Measurements from ENCODE around the gene TEKTIP1.
"Not testable (repeated sequence)": the region's sequence is repeated elsewhere in the genome, so short reads cannot be mapped to it uniquely, and the experiment has no call there.

Gene TEKTIP1

GRCh38 chr19:3563709-3564524 is 24.9 kb downstream of the TEKTIP1 start:
- no peak for DNase-seq

- DNase-seq, result no peak
Measured at GRCh38 chr19:3565139-3565538, 26.2 kb downstream of the TEKTIP1 start.

DNA sequence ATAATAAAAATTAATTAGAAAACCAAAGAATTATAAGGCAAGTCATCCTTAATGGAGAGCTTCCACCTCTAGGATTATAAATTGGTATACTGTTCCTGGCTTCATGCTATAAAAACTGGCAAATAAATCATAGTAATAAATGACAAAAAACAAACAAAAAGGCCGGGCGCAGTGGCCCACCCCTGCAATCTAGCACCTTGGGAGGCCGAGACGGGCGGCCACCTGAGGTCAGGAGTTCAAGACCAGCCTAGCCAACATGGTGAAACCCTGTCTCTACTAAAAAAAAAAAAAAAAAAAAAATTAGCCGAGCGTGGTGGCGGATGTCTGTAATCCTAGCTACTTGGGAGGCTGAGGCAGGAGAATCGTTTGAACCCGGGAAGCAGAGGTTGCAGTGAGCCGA is 31.1 kb downstream of the TEKTIP1 start:
- DNase-seq, result not testable (repeated sequence)

DNA sequence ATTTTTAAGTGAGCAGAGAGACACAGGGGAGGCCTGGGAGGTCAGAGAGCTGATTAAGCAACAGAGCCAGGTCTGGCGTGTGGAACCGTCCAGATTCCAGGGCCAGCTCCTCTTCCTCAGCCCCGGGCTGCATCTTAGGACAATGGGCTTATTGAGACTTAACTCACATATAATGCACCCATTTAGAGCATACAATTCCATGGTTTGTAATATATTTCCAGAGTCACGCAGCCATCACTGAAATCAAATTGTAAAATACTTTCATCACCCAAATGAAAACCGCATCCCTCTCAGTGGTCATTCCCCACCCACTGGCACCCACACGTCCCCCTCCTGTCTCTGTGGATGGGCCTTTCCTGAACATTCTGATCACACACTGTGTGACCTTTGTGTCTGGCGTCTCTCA is 31.6 kb downstream of the TEKTIP1 start:
- DNase-seq, result no peak

DNA sequence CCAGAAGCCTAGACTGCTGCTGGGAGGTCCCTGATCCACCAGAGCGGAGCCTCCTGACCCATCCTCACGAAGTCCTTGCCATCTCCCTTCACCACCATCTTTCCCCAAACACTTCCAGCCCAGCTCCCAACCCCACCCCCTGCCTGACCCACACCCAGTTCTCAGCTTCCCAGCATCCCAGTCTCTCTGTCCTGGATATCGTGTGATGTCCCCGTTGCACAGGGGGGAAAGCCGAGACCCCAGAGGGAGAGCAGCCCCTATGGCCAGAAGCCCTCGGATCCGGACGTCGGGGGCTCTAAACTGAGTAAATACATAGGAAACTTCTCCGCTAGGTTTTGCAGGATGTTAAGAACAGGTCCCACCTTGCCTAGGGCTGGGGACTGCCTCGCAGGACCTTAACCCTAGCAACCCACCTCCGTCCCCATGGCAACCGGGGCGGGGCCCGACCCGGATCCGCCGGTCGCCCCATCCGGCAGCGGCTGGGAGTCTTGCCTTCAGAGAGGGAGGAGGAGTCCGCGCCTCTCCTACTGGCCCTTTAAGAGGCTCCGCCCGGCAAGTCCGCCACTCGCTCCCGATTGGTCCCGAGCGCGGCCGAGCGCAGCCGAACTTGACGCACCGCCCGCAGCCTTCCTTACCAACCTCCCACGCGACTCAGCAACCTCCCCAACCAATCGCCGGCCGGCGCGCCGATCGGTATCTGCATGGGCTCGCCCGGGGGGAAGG is 33.3 kb downstream of the TEKTIP1 start:
- DNase-seq, result peak; percentile 100

DNA sequence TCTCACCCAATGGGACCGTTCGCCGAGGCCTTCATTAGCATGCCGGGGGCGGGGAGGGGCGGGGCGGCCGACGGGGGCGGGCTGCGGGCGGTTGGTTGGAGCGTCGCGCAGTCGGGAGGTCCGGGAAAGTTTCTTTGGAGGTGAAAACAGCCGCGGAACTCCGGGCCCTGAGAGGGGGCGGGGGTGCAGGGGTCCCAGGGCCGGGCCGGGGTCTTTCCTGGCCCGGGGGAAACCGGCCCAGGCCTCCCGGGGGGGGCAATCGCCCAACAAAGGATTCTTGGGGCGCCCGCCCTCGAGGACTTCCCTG is 33.8 kb downstream of the TEKTIP1 start, which contains the start of gene HMG20B:
TSS of gene HMG20B (plus strand) at position 90 of the 307 bp plus-strand sequence. CDS start 366 bp downstream, outside the sequence.
- no peak for DNase-seq

DNA sequence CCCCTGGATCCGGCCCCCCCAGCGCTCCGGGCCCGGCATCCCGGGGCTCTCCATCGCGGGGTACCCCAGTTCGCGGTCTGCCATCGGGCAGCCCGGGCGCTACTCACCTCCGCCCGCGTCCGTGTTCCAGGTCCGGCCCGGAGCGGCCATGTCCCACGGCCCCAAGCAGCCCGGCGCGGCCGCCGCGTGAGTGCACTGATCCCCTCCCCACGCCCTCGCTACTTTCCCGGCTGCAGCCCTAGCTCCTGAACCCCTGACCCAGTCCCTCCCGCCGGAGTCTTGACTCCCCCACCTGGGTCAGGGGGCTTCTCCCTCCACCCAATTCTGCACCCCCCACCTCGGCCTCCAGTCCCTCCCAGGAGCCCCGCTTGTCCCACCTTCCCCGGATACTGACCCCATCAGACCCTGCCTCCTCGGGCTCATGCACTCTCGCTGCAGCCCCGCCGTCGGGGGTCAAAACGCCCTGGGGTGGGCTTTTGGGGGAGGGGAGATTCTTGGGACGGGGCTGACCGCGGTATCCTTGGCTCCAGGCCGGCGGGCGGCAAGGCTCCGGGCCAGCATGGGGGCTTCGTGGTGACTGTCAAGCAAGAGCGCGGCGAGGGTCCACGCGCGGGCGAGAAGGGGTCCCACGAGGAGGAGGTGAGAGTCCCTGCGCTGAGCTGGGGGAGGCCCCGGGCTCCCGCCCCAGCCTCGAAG is 34.3 kb downstream of the TEKTIP1 start:
- no peak for DNase-seq

DNA sequence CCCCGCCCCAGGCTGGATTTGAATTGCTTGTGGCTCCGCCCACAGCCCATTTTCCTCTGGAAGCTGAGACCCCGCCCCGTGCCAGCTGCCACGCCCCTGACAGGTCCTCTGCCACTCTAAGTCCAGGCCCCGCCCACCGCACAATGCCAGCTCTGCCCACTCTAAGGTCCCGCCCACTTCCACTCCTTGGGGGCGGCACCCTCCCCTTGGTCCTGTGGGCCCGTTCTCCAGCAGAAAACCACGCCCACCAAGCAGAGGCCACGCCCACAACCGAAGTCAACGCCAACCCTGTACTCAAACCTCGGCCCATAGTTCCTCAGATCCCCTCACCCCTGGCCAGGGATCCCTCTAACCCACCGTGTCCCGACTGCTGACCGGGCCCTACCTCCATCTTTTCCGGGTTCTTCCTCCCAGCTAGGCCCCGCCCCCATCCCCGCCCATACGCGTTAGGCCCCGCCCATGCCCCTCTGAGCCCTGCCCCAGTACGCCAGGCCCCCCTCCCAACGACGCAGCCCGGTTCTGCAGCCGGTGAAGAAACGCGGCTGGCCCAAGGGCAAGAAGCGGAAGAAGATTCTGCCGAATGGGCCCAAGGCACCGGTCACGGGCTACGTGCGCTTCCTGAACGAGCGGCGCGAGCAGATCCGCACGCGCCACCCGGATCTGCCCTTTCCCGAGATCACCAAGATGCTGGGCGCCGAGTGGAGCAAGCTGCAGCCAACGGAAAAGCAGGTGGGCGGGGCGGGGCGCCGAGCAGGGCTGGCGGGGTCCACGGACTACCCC is 35.1 kb downstream of the TEKTIP1 start:
- DNase-seq, result peak; percentile 88

DNA sequence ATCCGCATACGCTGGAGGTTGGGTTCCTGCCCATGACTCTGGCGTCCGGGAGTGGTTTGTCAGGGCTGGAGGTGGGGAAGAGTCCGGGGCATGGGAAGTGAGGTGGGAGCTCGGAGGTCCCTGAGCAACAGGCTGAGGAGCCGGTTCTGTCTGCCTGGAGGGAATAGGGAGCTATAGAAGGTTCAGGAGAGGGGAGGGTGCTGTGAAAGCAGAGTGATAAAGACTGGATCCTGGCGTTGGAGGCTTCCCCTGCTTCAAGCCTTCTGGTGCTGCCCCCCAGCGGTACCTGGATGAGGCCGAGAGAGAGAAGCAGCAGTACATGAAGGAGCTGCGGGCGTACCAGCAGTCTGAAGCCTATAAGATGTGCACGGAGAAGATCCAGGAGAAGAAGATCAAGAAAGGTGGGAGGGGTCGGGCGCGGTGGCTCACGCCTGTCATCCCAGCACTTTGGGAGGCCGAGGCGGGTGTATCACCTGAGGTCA is 36.3 kb downstream of the TEKTIP1 start:
- peak; percentile 27 for DNase-seq

GRCh38 chr19:3575949-3576673 is 37.1 kb downstream of the TEKTIP1 start:
- no peak for DNase-seq

DNA sequence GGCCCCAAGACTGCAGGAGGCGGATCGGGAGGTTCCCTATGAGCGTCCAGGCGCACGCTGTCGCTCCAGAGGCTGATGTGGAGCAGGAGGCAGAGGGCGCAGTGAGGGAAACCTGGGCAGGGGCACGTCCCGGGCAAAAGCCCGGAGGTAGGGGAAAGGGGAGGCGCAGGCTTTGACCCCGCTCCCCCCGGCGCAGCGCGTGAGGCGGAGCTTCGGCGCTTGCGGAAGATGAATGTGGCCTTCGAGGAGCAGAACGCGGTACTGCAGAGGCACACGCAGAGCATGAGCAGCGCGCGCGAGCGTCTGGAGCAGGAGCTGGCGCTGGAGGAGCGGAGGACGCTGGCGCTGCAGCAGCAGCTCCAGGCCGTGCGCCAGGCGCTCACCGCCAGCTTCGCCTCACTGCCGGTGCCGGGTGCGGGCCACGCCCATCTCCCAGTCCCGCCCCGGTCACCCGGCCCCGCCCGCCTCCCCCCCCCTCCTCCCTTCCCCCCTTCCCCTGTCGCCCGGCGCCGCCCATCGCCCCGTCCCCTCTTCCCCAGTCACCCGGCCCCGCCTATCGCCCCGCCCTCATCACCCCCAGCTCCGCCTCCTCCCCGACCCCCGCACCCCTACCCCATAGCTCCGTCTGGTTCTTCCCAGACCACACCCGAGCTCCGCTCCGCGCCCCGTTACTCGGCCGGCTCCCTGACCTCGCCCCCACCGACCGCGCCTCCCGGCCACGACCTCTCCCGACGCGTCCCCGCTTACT is 37.9 kb downstream of the TEKTIP1 start:
- DNase-seq, result no peak

- no peak for DNase-seq
Measured at GRCh38 chr19:3577723-3578344, 38.9 kb downstream of the TEKTIP1 start.

DNA sequence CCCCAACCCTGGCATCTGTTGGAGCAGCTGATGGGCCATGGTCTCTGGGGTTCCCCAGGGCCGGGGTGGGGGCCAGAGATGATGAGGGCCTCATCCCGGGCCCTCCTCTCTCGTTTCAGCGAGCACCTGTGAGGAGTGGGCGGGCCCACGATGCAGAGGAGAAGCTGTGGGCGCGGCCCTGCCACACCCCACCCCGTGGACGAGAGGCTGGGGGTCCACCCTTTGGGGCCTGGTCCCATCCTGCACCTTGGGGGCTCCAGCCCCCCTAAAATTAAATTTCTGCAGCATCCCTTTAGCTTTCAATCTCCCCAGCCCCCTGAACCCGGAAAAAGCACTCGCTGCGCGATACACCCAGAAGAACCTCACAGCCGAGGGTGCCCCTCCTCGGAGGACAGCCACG is 39.4 kb downstream of the TEKTIP1 start:
- no peak for DNase-seq

DNA sequence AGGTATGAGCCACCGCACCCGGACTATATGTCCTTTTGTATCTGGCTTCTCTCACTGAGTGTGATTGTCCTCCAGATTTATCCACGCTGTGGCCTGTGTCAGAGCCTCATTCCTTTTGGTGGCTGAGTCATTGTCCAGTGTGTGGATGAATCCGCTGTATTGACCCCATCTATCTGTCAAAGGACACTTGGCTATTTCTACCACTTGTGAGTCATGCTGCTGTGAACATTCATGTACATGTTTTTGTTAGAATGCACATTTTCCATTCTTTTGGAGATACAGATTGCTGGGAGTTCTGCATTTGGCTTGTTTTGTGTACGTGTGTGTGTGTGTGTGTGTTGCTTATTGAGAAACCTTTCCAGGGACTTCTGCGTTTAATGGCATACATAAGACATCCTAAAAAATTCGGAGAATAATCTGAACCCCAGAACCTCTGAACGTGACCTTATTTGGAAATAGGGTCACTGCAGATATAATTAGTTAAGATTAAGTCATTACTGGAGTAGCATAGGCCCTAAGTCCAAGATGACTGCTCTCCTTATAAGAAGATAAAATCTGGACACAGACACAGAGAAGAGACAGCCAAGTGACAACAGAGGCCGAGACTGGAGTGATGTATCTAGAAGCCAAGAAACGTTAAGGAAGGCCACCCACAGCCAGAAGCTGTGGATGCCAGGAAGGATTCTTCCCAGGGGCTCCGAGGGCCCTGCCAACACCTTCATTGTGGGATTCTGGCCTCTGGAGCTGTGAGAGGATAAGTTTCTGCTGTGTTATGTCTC is 41.4 kb downstream of the TEKTIP1 start:
- DNase-seq, result no peak

- DNase-seq, result not testable (repeated sequence)
Measured at GRCh38 chr19:3581792-3582191, 42.8 kb downstream of the TEKTIP1 start.

DNA sequence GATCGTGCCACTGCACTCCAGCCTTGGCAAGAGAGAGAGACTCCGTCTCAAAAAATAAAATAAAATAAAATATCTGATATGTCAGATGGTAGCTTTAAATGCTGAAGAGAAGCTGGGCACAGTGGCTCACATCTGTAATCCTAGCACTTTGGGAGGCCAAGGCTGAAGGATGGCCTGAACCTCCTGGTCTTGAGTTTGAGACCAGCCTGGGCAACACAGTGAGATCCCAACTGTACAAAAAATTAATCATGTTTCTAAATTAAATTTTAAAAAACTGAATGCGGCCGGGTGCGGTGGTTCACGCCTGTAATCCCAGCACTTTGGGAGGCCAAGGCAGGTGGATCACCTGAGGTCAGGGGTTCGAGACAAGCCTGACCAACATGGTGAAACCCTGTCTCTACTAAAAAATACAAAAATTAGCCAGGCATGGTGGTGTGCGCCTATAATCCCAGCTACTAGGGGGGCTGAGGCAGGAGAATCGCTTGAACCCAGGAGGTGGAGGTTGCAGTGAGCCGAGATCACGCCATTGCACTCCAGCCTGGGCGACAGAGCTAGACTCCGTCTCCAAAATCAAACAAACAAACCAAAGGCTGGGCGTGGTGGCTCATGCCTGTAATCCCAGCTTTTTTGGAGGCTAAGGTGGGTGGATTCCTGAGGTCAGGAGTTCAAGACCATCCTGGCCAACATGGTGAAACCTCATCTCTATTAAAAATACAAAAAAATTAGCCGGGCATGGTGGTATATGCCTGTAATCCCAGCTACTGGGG is 45.2 kb downstream of the TEKTIP1 start:
- not testable (repeated sequence) for DNase-seq

DNA sequence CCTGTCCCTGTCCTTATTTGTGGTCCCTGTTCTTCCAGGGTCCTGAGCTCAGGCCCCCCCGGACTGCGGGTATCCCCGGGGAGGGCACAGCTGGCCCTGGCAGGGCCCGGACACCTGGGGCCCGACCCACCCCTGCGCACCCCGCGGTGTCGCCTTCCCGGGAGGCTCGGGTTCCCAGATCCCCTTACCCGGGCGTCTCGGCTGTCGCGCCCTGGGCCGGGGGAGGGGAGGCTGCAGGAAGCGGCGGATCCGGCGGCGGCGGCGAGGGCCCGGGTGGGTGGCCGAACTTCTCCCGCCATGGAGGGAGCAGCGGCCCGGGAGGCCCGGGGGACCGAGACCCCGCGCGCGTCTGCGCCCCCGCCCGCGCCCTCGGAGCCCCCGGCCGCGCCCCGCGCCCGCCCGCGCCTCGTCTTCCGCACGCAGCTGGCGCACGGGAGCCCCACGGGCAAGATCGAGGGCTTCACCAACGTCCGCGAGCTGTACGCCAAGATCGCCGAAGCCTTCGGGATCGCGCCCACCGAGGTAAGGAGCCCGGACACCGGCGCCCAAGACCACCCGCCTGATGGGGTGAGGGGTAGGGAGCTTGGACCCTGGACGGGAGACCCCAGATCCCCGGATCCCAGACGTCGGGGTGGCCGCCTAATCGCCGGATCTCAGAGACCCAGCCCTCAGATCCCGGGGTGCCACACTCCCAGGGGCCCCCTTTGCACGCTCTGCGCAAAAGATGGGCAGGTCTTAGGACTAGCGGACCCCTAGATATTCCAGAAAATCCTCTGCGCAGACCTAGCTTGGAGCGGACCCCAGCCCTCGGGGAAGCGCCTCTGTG is 46.5 kb downstream of the TEKTIP1 start, which contains the start of gene GIPC3:
TSS of gene GIPC3 (plus strand) at position 178 of the 826 bp plus-strand sequence. CDS start at position 298, 120 bp downstream.
- no peak for DNase-seq

DNA sequence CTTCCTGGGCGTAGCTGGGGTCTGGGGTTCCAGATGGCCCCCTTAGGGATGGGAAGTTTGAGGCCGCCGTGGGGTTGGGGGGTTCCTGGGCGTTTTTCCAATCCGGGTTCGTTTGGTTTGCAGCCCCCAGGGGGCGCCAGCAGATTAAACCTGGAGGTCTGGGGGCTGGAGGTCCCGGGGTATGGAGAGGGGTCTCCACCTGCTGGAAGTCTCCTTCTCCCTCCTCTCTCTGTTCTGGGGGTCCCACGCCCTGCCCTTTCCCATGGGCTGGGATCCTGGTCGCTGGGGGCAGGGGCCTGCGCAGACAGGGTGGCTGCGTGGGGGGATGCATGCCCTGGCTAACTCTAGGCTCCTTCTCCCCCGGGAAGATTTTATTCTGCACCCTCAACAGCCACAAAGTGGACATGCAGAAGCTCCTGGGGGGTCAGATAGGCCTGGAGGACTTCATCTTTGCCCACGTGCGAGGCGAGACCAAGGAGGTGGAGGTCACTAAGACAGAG is 47.2 kb downstream of the TEKTIP1 start:
- DNase-seq, result peak; percentile 40

Data from CD4-positive, alpha-beta T cell treated with Interleukin-12 subunit alpha and Interleukin-12 subunit beta, for 1 hour (primary cell).